PC-9 (cell line): ENCODE measurements around the gene HSPA12A. TPM values are rescaled to one million over a fixed set of nuclear protein-coding genes. Genes with fewer than 3 reads are reported as not detected.

Experiments
- BruUV-seq: library from RNA; stranded (reverse); fragments of 400-500 nt; replicated peaks from 2 replicates; lab custom pipeline; 2021; lab: Mats Ljungman, UMichigan
- CTCF ChIA-PET: fragments of 300-600 bp; sonication (Branson Sonifier 250); formaldehyde crosslinking; loops from one replicate; lab custom pipeline; 2022; ENCODE audit warnings: antibody characterized with exemption; lab: Charles Lee
- POLR2A ChIA-PET: fragments of 300-600 bp; sonication (Branson Sonifier 250); formaldehyde crosslinking; loops from one replicate; lab custom pipeline; 2022; ENCODE audit warnings: antibody characterized with exemption; ENCODE audit not compliant: unreplicated experiment; lab: Charles Lee
- DNase-seq, 2 experiments: peaks; one replicate each; pipeline versions ENCODE4 v3.0.0 to v3.0.0-alpha.2; 2015 to 2022; ENCODE audit warnings: mixed read lengths in 1 of 2
- H2AFZ ChIP-seq: fragments of 200-600 bp; sonication (generic); 2 replicates; pipeline ENCODE4 v1.8.1; 2017; ENCODE audit warnings: antibody characterized with exemption
- H3F3A ChIP-seq: fragments of 200-600 bp; sonication (generic); 2 replicates; pipeline ENCODE4 v1.8.1; 2017; ENCODE audit warnings: antibody characterized with exemption, mild to moderate bottlenecking, low read depth; ENCODE audit not compliant: insufficient read depth
- H3K27ac ChIP-seq: fragments of 200-600 bp; sonication (generic); 2 replicates; pipeline ENCODE4 v1.6.1; 2016; ENCODE audit warnings: mixed run types
- H3K27me3 ChIP-seq: fragments of 200-600 bp; sonication (generic); 2 replicates; pipeline ENCODE4 v1.6.1; 2016; ENCODE audit warnings: low read depth, mixed run types; ENCODE audit not compliant: insufficient read depth
- H3K36me3 ChIP-seq: fragments of 200-600 bp; sonication (generic); 2 replicates; pipeline ENCODE4 v1.6.1; 2016; ENCODE audit warnings: low read depth, mixed run types
- H3K4me1 ChIP-seq: fragments of 200-600 bp; sonication (generic); replicated peaks from 2 replicates; pipeline ENCODE4 v1.6.1; 2016; ENCODE audit warnings: mixed run types; ENCODE audit not compliant: insufficient read depth
- H3K4me2 ChIP-seq: fragments of 200-600 bp; sonication (generic); 2 replicates; pipeline ENCODE4 v1.6.1; 2017; ENCODE audit warnings: mixed run types
- H3K4me3 ChIP-seq: fragments of 200-600 bp; sonication (generic); 2 replicates; pipeline ENCODE4 v1.6.1; 2016; ENCODE audit warnings: mixed run types
- H3K79me2 ChIP-seq: fragments of 200-600 bp; sonication (generic); 2 replicates; pipeline ENCODE4 v1.6.1; 2017; ENCODE audit warnings: low read depth, mixed run types
- H3K9me2 ChIP-seq: fragments of 200-600 bp; sonication (generic); 2 replicates; pipeline ENCODE4 v1.8.1; 2017; ENCODE audit warnings: mild to moderate bottlenecking; ENCODE audit not compliant: insufficient read depth
- H3K9me3 ChIP-seq: fragments of 200-600 bp; sonication (generic); 2 replicates; pipeline ENCODE4 v1.8.1; 2016; ENCODE audit warnings: low read depth; ENCODE audit not compliant: insufficient read depth
- H4K20me1 ChIP-seq: fragments of 200-600 bp; sonication (generic); 2 replicates; pipeline ENCODE4 v1.8.1; 2017; ENCODE audit not compliant: insufficient read depth
- EZH2 ChIP-seq: fragments of 200-600 bp; sonication (generic); IDR thresholded peaks from 2 replicates; pipeline ENCODE4 v1.8.0; 2017; ENCODE audit warnings: antibody characterized with exemption, low read depth
- intact Hi-C: fragments of 100-400 bp; cut with micrococcal nuclease; formaldehyde crosslinking; loops from one replicate; pipeline ENCODE4 v1.10.0; 2022; ENCODE audit not compliant: unreplicated experiment
- total RNA-seq: library from RNA; stranded (reverse); gene quantifications from 2 replicates; pipeline ENCODE4 v1.2.3, GENCODE V29; 2021
- TF ChIP-seq, protein P1 (sequence below): fragments of 200-600 bp; sonication (generic); conservative IDR thresholded peaks from 2 replicates; pipeline ENCODE4 v1.6.1; 2017; ENCODE audit warnings: mixed run types, antibody characterized with exemption, mild to moderate bottlenecking, moderate library complexity

Gene HSPA12A
- total RNA-seq, 1 experiment from 2014 or later = 12.1 TPM

DNA sequence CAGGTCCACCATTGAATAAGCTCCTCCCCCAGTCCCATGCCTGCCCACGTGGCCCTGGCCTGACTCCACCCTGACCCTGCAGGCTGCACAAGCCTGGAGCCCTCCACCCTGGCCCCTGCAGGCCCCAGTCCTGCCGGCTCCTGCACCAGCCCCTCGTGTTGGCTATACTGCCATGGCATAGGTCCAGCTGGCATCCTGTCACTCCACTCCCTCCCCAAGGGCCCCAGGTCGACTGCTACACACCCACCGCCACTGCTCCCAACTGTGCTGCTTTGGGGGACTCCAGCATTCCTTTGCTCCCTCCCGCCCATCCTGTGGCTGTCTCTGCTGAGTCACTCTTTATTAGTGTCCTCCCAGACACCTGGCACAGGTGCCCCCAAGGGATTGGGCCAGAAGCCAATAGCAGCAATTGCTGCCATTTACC is 32.4 kb upstream of the HSPA12A start:
- ChIA-PET CTCF (no interaction called here), POLR2A (interaction anchor here (0.5 kb wide), 1 partner anchor 1749 kb away, joined by 5 read pairs; no protein-coding TSS in a partner anchor)
- Histone ChIP-seq H3K36me3 (no peaks in the 10 kb centered on the region), H3K79me2 (no peaks in the 10 kb centered on the region), H3K27ac (no peak overlapping the region), H3K9me2 (no peaks in the 10 kb centered on the region), H3K9me3 (no peaks in the 10 kb centered on the region), H2AFZ (no peak overlapping the region), H3K4me1 (peaks cover 38% of the 10 kb centered on the region), H3K27me3 (no peaks in the 10 kb centered on the region), H3K4me2 (peak overlapping the region; percentile 58), H4K20me1 (no peaks in the 10 kb centered on the region), H3K4me3 (no peak overlapping the region), H3F3A (no peaks in the 10 kb centered on the region; the same call in 1 of the 2 replicates)
- no peak for TF ChIP-seq EZH2
- TF ChIP-seq, protein P1, sequence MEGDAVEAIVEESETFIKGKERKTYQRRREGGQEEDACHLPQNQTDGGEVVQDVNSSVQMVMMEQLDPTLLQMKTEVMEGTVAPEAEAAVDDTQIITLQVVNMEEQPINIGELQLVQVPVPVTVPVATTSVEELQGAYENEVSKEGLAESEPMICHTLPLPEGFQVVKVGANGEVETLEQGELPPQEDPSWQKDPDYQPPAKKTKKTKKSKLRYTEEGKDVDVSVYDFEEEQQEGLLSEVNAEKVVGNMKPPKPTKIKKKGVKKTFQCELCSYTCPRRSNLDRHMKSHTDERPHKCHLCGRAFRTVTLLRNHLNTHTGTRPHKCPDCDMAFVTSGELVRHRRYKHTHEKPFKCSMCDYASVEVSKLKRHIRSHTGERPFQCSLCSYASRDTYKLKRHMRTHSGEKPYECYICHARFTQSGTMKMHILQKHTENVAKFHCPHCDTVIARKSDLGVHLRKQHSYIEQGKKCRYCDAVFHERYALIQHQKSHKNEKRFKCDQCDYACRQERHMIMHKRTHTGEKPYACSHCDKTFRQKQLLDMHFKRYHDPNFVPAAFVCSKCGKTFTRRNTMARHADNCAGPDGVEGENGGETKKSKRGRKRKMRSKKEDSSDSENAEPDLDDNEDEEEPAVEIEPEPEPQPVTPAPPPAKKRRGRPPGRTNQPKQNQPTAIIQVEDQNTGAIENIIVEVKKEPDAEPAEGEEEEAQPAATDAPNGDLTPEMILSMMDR = no peak
- intact Hi-C loops = loop anchor here (1.0 kb wide), 1 partner anchor 32 kb away; the partner anchor contains the start of gene HSPA12A
- BruUV-seq = no TSS peak
- DNase-seq = peak; percentile 90 to 91

DNA sequence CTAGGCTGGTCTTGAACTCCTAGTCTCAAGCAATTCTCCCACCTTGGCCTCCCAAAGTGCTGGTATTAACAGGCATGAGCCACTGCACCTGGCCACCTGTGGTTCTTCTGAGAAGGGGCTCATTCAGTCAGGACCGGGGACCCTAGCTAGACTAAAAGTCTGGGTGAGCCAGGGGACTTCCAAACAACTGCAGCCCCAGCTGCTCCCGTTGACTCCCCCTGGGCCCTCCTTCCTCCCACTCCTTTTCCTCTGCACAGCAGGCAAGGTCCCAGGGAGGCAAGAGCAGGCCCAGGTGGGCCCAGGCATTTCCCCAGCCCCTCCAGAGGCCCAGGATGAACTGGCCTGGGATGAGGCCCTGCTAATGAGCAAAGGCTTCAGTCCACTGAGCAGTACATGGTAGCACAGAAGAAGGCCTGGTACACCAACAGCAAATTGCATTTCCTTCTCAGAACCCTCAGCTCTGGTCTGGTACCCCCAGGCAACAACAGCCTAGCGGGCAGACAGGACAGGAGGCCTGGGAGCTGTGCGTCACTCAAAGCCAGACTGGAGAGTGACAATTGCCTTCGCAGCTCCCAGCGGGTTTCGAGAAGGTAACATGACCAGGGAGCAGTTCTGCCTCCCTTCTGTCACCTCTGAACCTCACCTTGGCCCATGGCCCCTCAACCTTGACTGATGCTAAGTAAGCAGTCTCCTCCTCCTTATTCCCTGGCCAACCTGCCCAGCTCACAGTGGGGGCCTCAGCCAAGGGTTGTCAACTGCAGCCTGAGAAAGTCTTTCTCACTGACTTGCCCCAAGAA is 30.7 kb upstream of the HSPA12A start:
- peaks cover 9% of the 10 kb centered on the region; the same call in 1 of the 2 replicates for H3F3A ChIP-seq

DNA sequence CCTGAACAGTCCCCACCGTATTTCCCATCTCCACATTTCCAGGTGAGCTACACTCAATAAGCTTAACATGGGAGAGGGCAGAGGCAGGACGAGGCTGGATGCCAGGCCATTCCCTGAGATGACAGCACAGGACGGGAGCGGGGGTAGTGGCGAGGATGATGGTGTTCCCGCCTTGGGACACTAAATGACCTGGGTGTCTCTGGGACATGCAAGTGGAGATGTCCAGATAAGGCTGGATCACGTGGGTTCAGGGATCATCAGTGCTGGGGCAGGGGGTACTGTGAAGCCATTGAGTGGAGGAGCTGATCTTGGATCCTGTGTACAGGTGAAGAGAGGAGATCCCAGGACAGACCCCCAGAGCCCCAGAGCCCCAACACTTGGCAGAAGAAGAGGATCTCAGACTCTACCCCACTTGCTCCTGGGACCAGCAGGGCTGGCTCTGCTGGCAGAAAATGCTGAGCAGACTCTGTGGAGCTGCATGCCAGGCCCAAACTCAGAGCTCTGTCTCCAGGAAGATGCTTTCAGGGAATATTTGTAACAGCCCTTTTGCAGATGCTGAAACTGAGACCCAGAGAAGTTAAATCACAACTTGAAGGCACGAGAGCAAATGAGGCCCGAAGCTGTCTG is 29.7 kb upstream of the HSPA12A start:
- Histone ChIP-seq H4K20me1 (no peaks in the 10 kb centered on the region), H3K79me2 (no peaks in the 10 kb centered on the region), H3K4me3 (no peak overlapping the region), H3K9me2 (no peaks in the 10 kb centered on the region), H3K4me1 (peaks cover 65% of the 10 kb centered on the region), H3K36me3 (no peaks in the 10 kb centered on the region), H3F3A (peaks cover 9% of the 10 kb centered on the region; the same call in 1 of the 2 replicates), H2AFZ (no peak overlapping the region), H3K9me3 (no peaks in the 10 kb centered on the region), H3K27ac (no peak overlapping the region), H3K4me2 (peak overlapping the region; percentile 39; the same call in 1 of the 2 replicates), H3K27me3 (no peaks in the 10 kb centered on the region)
- CTCF ChIA-PET = no interaction called here
- intact Hi-C loops = no loop called here
- BruUV-seq = no TSS peak
- POLR2A ChIA-PET = no interaction called here
- TF ChIP-seq, protein P1 = no peak
- TF ChIP-seq EZH2 = no peak
- DNase-seq = no peak

More for the DNA sequence above, 30.7 kb upstream of the HSPA12A start:
- ChIA-PET CTCF (no interaction called here), POLR2A (interaction anchor here (0.5 kb wide), 1 partner anchor 414 kb away, joined by 4 read pairs; no protein-coding TSS in a partner anchor)
- no peaks in the 10 kb centered on the region for H4K20me1 ChIP-seq
- no peak overlapping the region for H3K4me3 ChIP-seq
- H3K4me2 ChIP-seq = no peak overlapping the region
- H3K27ac ChIP-seq = no peak overlapping the region
- BruUV-seq = no TSS peak
- H3K79me2 ChIP-seq = no peaks in the 10 kb centered on the region
- no peaks in the 10 kb centered on the region for H3K36me3 ChIP-seq
- intact Hi-C loops = no loop called here
- H3K27me3 ChIP-seq = no peaks in the 10 kb centered on the region
- H2AFZ ChIP-seq = no peak overlapping the region
- H3K9me3 ChIP-seq = no peaks in the 10 kb centered on the region
- no peak for DNase-seq
- TF ChIP-seq EZH2 = no peak
- TF ChIP-seq, protein P1 = no peak
- H3K9me2 ChIP-seq = no peaks in the 10 kb centered on the region
- peaks cover 54% of the 10 kb centered on the region for H3K4me1 ChIP-seq
